Measurements from ENCODE around the gene F2R. TPM values are rescaled to one million over a fixed set of nuclear protein-coding genes. Genes with fewer than 3 reads are reported as not detected.

Gene F2R
- total and polyA plus RNA-seq, 10 of the 15 experiments (the other 5 are each of a cell fraction or from before 2014, with no cell fraction given), result 1.8 to 75.4 (median 8.0) TPM

DNA sequence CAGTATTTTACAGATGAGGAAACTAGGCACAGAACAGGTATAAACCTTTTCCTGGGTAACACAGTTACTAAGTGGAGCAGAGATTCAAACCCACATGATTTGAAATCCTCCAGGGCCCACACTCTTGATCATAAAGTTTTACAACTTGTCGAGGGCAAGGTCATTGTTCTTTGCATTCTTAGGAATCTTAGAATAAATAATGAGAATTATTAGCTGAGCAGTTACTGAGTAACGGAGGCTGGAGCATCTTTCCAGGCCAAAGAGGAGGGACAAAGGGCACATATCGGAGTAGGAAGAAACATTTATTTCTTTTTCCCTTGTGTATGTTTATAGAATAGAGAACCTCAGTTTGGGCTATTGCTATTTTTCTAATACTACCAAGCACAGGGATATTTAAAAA, 27.1 kb upstream of the F2R start (continued):
- TF ChIP-seq NRF1 (conservative IDR thresholded peaks at IDR 0.05; ENCODE audit: low read depth, low read length) (no peak), PAX8 (IDR thresholded peaks at IDR 0.05) (no peak)
- TF ChIP-seq, protein P1, sequence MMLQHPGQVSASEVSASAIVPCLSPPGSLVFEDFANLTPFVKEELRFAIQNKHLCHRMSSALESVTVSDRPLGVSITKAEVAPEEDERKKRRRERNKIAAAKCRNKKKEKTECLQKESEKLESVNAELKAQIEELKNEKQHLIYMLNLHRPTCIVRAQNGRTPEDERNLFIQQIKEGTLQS (IDR thresholded peaks at IDR 0.05; ENCODE audit: borderline replicate concordance, extremely low read depth, low read depth, low read length), result no peak

DNA sequence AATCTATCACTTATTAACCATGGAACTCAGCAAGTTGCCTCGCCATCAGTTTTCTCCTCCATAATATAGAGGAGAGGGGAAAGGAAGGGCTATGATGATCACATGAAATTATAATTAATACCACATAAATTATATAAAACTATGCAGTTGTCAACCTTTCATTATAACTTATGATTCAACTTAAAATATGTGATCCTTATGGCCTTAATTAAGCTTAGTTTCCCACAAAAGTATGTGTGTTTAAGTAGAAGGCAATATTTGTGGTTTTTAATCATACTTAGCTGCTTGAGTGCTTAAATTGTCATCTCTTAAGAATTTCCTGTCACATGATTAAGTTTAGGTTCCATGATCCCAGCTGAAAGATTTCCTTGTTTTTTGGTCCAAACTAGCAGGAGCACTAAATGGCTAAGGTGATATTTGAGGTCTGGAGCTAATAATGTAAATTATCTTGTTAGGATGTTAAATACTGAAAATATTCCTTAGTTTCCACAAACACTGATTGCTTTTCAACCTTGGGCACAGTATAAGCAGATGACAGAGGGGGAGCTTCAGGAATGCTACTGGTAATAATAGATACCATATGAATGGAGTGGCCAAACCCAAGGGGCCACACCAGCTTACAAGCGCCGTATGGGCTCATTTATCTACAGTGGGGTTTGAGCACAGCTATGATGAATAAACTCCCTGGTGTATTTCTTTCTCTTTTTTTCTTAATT, 26.4 kb upstream of the F2R start:
- H3K4me3 ChIP-seq, result no peak overlapping the region
- no peak for DNase-seq (ENCODE audit: low read depth, low spot score)
- no TSS peak for BruUV-seq (replicated peaks)
- no peaks in the 10 kb centered on the region for H3K27me3 ChIP-seq (replicated peaks in 1 of 2; ENCODE audit: control insufficient read depth in 2 of 2, insufficient read depth in 2 of 2, low read length in 1 of 2)
- H3K9ac ChIP-seq (ENCODE audit: control insufficient read depth, insufficient read depth, low read length), result no peak overlapping the region
- H2AFZ ChIP-seq (ENCODE audit: control insufficient read depth, low read depth, low read length), result no peak overlapping the region
- 96% methylated on average over 3 of the region's 3 CpGs for WGBS (ENCODE audit: insufficient coverage, insufficient replicate concordance, low lambda C conversion rate, missing lambda C conversion rate)
- intact Hi-C loops (cut with micrococcal nuclease; ENCODE audit: unreplicated experiment) (no loop called here), in situ Hi-C loops (cut with MboI) (no loop called here)
- peaks cover 10% of the 10 kb centered on the region for H3K4me1 ChIP-seq (ENCODE audit: control insufficient read depth, insufficient read depth, low read length)
- no peaks in the 10 kb centered on the region for H3K79me2 ChIP-seq (ENCODE audit: control insufficient read depth, insufficient read depth, low read length)
- POLR2A ChIA-PET, result no interaction called here
- RAD21 ChIA-PET (ENCODE audit: unreplicated experiment), result interaction anchor here (1.5 kb wide), 1 partner anchor 85 kb away, joined by 7 read pairs; no protein-coding TSS in a partner anchor
- no peak overlapping the region for H3K27ac ChIP-seq (ENCODE audit: control insufficient read depth, insufficient read depth)
- CTCF ChIA-PET, result interaction anchor here (1.2 to 1.4 kb wide), 5 partner anchors 13 to 85 kb away, joined by 3 to 6 read pairs (median 4); no protein-coding TSS in a partner anchor
- ATAC-seq, result no peak
- H4K20me1 ChIP-seq (ENCODE audit: control insufficient read depth, insufficient read depth), result no peaks in the 10 kb centered on the region
- FAIRE-seq, result no peak
- no peaks in the 10 kb centered on the region for H3K9me3 ChIP-seq (replicated peaks; ENCODE audit: control insufficient read depth, insufficient read depth, low read length)
- H3K4me2 ChIP-seq (ENCODE audit: control insufficient read depth, insufficient read depth), result no peak overlapping the region
- SMC1A ChIA-PET (ENCODE audit: uncharacterized antibody, unreplicated experiment), result interaction anchor here (0.7 to 1.4 kb wide), 7 partner anchors 15 to 390 kb away, joined by 3 to 5 read pairs (median 4); no protein-coding TSS in a partner anchor
- H3K36me3 ChIP-seq (ENCODE audit: control insufficient read depth in 2 of 2, insufficient read depth in 2 of 2, low read length in 1 of 2), result no peaks in the 10 kb centered on the region
- TF ChIP-seq ZNF217 (IDR thresholded peaks at IDR 0.05), result no peak
- TF ChIP-seq HCFC1 (IDR thresholded peaks at IDR 0.05; ENCODE audit: low read length), result no peak
- no peak for TF ChIP-seq MYC (IDR thresholded peaks at IDR 0.05; ENCODE audit: insufficient read depth, insufficient read length, insufficient replicate concordance, low read length, severe bottlenecking)
- TF ChIP-seq RB1 (IDR thresholded peaks at IDR 0.05; ENCODE audit: borderline replicate concordance), result no peak
- no peak for TF ChIP-seq STAT1 (conservative IDR thresholded peaks at IDR 0.05)
- TF ChIP-seq, protein P2, sequence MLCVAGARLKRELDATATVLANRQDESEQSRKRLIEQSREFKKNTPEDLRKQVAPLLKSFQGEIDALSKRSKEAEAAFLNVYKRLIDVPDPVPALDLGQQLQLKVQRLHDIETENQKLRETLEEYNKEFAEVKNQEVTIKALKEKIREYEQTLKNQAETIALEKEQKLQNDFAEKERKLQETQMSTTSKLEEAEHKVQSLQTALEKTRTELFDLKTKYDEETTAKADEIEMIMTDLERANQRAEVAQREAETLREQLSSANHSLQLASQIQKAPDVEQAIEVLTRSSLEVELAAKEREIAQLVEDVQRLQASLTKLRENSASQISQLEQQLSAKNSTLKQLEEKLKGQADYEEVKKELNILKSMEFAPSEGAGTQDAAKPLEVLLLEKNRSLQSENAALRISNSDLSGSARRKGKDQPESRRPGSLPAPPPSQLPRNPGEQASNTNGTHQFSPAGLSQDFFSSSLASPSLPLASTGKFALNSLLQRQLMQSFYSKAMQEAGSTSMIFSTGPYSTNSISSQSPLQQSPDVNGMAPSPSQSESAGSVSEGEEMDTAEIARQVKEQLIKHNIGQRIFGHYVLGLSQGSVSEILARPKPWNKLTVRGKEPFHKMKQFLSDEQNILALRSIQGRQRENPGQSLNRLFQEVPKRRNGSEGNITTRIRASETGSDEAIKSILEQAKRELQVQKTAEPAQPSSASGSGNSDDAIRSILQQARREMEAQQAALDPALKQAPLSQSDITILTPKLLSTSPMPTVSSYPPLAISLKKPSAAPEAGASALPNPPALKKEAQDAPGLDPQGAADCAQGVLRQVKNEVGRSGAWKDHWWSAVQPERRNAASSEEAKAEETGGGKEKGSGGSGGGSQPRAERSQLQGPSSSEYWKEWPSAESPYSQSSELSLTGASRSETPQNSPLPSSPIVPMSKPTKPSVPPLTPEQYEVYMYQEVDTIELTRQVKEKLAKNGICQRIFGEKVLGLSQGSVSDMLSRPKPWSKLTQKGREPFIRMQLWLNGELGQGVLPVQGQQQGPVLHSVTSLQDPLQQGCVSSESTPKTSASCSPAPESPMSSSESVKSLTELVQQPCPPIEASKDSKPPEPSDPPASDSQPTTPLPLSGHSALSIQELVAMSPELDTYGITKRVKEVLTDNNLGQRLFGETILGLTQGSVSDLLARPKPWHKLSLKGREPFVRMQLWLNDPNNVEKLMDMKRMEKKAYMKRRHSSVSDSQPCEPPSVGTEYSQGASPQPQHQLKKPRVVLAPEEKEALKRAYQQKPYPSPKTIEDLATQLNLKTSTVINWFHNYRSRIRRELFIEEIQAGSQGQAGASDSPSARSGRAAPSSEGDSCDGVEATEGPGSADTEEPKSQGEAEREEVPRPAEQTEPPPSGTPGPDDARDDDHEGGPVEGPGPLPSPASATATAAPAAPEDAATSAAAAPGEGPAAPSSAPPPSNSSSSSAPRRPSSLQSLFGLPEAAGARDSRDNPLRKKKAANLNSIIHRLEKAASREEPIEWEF (IDR thresholded peaks at IDR 0.05; ENCODE audit: insufficient replicate concordance, low read depth, low read length), result no peak
- no peak for TF ChIP-seq IKZF2 (IDR thresholded peaks at IDR 0.05)
- TF ChIP-seq PML (IDR thresholded peaks at IDR 0.05; ENCODE audit: low read length), result no peak
- no peak for TF ChIP-seq NRF1 (conservative IDR thresholded peaks at IDR 0.05; ENCODE audit: low read depth, low read length)
- TF ChIP-seq STAT3 (IDR thresholded peaks at IDR 0.05; ENCODE audit: low read depth, low read length), result no peak
- no peak for TF ChIP-seq SP1 (IDR thresholded peaks at IDR 0.05; ENCODE audit: low read depth, low read length)
- no peak for TF ChIP-seq JUNB (IDR thresholded peaks at IDR 0.05)
- no peak for TF ChIP-seq HDAC6 (IDR thresholded peaks at IDR 0.05; ENCODE audit: unreplicated experiment)
- TF ChIP-seq SUZ12 (IDR thresholded peaks at IDR 0.05; ENCODE audit: unreplicated experiment), result no peak
- TF ChIP-seq CEBPB (IDR thresholded peaks at IDR 0.05; ENCODE audit: borderline replicate concordance in 1 of 2, low read depth in 2 of 2, low read length in 2 of 2), result no peak
- TF ChIP-seq TARDBP (IDR thresholded peaks at IDR 0.05; ENCODE audit: borderline replicate concordance), result no peak
- no peak for TF ChIP-seq NFYA (IDR thresholded peaks at IDR 0.05; ENCODE audit: borderline replicate concordance, low read depth, low read length)
